Measurements from ENCODE around the gene GMDS.

- TF ChIP-seq CTCF (conservative IDR thresholded peaks at IDR 0.05 in 1 of 2, IDR thresholded peaks at IDR 0.05 in 1 of 2; ENCODE audit: extremely low read depth in 1 of 2, insufficient read depth in 1 of 2, low read depth in 1 of 2, low read length in 2 of 2) (no peak), EZH2 (IDR thresholded peaks at IDR 0.05; ENCODE audit: borderline replicate concordance, low read length) (no peak)
These were observed 627.7 kb downstream of the GMDS start for GRCh38 chr6:1617466-1618310.
